Skeletal muscle satellite cell (primary cell): ENCODE data around the gene FES. TPM values are rescaled to one million over a fixed set of nuclear protein-coding genes. Genes with fewer than 3 reads are reported as not detected.

Experiments used
- H3K27me3 ChIP-seq: 2 replicates; pipeline ENCODE4 v1.7.0; 2013; ENCODE audit warnings: low read length; ENCODE audit not compliant: control insufficient read depth, insufficient read depth
- H3K36me3 ChIP-seq: 2 replicates; pipeline ENCODE4 v1.7.0; 2013; ENCODE audit warnings: mild to moderate bottlenecking, control low read depth, low read length; ENCODE audit not compliant: insufficient read depth
- H3K4me1 ChIP-seq: 2 replicates; pipeline ENCODE4 v1.7.0; 2013; ENCODE audit warnings: low read length; ENCODE audit not compliant: control insufficient read depth, insufficient read depth
- H3K4me2 ChIP-seq: 2 replicates; pipeline ENCODE4 v1.7.0; 2013; ENCODE audit warnings: mild to moderate bottlenecking, low read length
- H3K4me3 ChIP-seq: 2 replicates; pipeline ENCODE4 v1.7.0; 2013; ENCODE audit warnings: low read length
- H3K9ac ChIP-seq: 2 replicates; pipeline ENCODE4 v1.7.0; 2013; ENCODE audit warnings: mild to moderate bottlenecking, low read depth, low read length, moderate library complexity
- H3K9me3 ChIP-seq: replicated peaks from 2 replicates; pipeline ENCODE4 v1.7.0; 2013; ENCODE audit warnings: mild to moderate bottlenecking, control low read depth, low read length
- small RNA-seq: library from RNA; depleted of rRNA; stranded (forward); fragments of <200 nt; gene quantifications from one replicate; pipeline ENCODE3, GENCODE V24; 2012

The FES gene

DNA sequence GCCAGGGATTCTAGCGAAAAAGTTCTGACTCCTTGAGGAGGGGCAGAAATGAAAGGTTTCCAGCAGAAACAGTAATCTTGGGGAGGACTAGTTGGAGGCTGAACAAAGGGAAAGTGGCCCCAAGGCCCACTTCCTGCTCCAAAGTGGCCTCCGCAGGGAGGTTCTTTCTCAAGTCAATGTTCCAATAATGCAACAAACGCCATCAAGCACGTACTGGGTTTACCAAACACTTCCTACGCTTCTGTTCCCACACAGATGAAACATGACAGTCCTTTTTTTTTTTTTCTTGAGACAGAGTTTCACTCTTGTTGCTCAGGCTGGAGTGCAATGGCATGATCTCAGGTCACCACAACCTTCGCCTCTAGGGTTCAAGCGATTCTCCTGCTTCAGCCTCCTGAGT, 60.8 kb downstream of the FES start:
- Histone ChIP-seq H3K9me3 (no peaks in the 10 kb centered on the region), H3K4me3 (no peak overlapping the region), H3K4me2 (no peak overlapping the region), H3K4me1 (peaks cover 10% of the 10 kb centered on the region), H3K27me3 (no peaks in the 10 kb centered on the region), H3K9ac (no peak overlapping the region), H3K36me3 (peaks cover 75% of the 10 kb centered on the region)

Small RNAs within 50 kb of the gene (small RNA-seq; reads per million reads assigned to genes)
- gene RN7SL363P, result not detected
